Measurements from ENCODE around the gene TRIM41. TPM values are rescaled to one million over a fixed set of nuclear protein-coding genes. Genes with fewer than 3 reads are reported as not detected.

Gene TRIM41
- total and polyA plus RNA-seq, 2 of the 13 experiments (the other 11 are each of a cell fraction or from before 2014, with no cell fraction given) = 10.2 to 16.7 TPM

- TF ChIP-seq HBP1 (CRISPR knock-in tag; IDR thresholded peaks at IDR 0.05; ENCODE audit: low read depth) = peak; percentile 86
- no peak for TF ChIP-seq SNAI1 (CRISPR knock-in tag; IDR thresholded peaks at IDR 0.05; ENCODE audit: borderline replicate concordance)
- TF ChIP-seq ELF1 (CRISPR knock-in tag; IDR thresholded peaks at IDR 0.05) = peak; percentile 72
- no peak for TF ChIP-seq ZNF296 (CRISPR knock-in tag; conservative IDR thresholded peaks at IDR 0.05)
- TF ChIP-seq MXI1 (IDR thresholded peaks at IDR 0.05; ENCODE audit: borderline replicate concordance, low read depth, low read length) = peak; percentile 88; the same call in 2 of the 3 replicates
- peak; percentile 86 for TF ChIP-seq ZNF331 (CRISPR knock-in tag; IDR thresholded peaks at IDR 0.05)
- peak; percentile 81; the same call in 1 of the 2 replicates for TF ChIP-seq ZNF292 (CRISPR knock-in tag; IDR thresholded peaks at IDR 0.05; ENCODE audit: borderline replicate concordance, low read depth)
- no peak for TF ChIP-seq ZSCAN9 (CRISPR knock-in tag; IDR thresholded peaks at IDR 0.05; ENCODE audit: borderline replicate concordance)
- no peak for TF ChIP-seq ZNF660 (CRISPR knock-in tag; IDR thresholded peaks at IDR 0.05; ENCODE audit: borderline replicate concordance, low read depth)
- TF ChIP-seq ZNF235 (CRISPR knock-in tag; IDR thresholded peaks at IDR 0.05; ENCODE audit: borderline replicate concordance) = no peak
- TF ChIP-seq ZNF572 (CRISPR knock-in tag; IDR thresholded peaks at IDR 0.05) = no peak
- TF ChIP-seq HNRNPLL (IDR thresholded peaks at IDR 0.05; ENCODE audit: low read depth, low read length, poor library complexity, severe bottlenecking) = peak; percentile 40
- peak; percentile 50; the same call in 1 of the 2 replicates for TF ChIP-seq ZNF646 (CRISPR knock-in tag; IDR thresholded peaks at IDR 0.05)
- TF ChIP-seq ZNF18 (CRISPR knock-in tag; IDR thresholded peaks at IDR 0.05; ENCODE audit: insufficient replicate concordance) = peak; percentile 64
- TF ChIP-seq ZNF761 (CRISPR knock-in tag; conservative IDR thresholded peaks at IDR 0.05) = peak; percentile 45; the same call in 1 of the 2 replicates
- no peak for TF ChIP-seq SUZ12 (IDR thresholded peaks at IDR 0.05; ENCODE audit: low read depth, low read length)
- TF ChIP-seq GZF1 (CRISPR knock-in tag; IDR thresholded peaks at IDR 0.05) = 0 out of 2 replicates have a peak, but pooled peaks have one; percentile 50
- TF ChIP-seq ATF4 (CRISPR knock-in tag; IDR thresholded peaks at IDR 0.05) = 0 out of 4 replicates have a peak, but pooled peaks of 1 of the 2 experiments have one; percentile 6
- 0 out of 2 replicates have a peak, but pooled peaks have one; percentile 6 for TF ChIP-seq KDM5B (CRISPR knock-in tag; IDR thresholded peaks at IDR 0.05; ENCODE audit: borderline replicate concordance)
These were observed 37.7 kb downstream of the TRIM41 start, which contains the start of gene TRIM52 (continued) for GRCh38 chr5:181260720-181261319.
